Measurements from ENCODE around the gene FEM1C. TPM values are rescaled to one million over a fixed set of nuclear protein-coding genes. Genes with fewer than 3 reads are reported as not detected.
A peak's percentile ranks its signal among the peaks of the same experiment; 100 is the strongest.

The FEM1C gene
- total and polyA plus RNA-seq, 9 of the 15 experiments (the other 6 are each of a cell fraction or from before 2014, with no cell fraction given), result 1.4 to 9.3 (median 4.3) TPM

DNA sequence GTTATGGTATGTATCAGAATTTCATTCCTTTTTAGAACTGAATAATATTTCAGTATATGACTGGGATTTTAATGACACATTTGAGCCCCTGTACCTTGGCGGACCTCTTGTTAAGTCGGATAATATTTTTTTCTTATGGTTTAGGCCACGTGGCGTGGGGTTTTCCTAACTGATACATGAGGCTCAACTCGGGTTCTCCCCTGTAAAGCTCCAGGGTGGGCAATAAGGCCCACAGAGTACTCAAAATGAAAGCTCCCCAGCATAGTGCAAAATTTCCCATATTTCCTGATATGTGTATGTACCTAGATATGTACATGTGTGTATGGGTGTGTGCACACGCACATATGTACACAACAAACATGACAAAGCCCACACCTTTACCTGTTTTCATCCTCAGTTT is 33.2 kb upstream of the FEM1C start:
- Histone ChIP-seq H3K4me2 (ENCODE audit: insufficient read depth, low read length) (no peak overlapping the region), H3K27me3 (ENCODE audit: control insufficient read depth in 2 of 2, insufficient read depth in 2 of 2, low read length in 2 of 2) (no peaks in the 10 kb centered on the region), H3K79me2 (ENCODE audit: control insufficient read depth, insufficient read depth, low read length) (no peaks in the 10 kb centered on the region), H3K36me3 (ENCODE audit: control insufficient read depth, insufficient read depth, low read length) (no peaks in the 10 kb centered on the region), H3K4me1 (replicated peaks in 1 of 2; ENCODE audit: control insufficient read depth in 2 of 2, insufficient read depth in 2 of 2, low read length in 2 of 2) (no peaks in the 10 kb centered on the region), H2AFZ (ENCODE audit: low read depth, low read length) (no peak overlapping the region), H3K9me3 (replicated peaks; ENCODE audit: control insufficient read depth, insufficient read depth, low read depth, low read length) (no peaks in the 10 kb centered on the region), H3K9ac (ENCODE audit: insufficient read depth in 1 of 2, low read depth in 2 of 2, low read length in 2 of 2) (no peak overlapping the region), H4K20me1 (replicated peaks; ENCODE audit: control insufficient read depth, insufficient read depth, low read length) (no peaks in the 10 kb centered on the region), H3K9me1 (ENCODE audit: control insufficient read depth, insufficient read depth, low read length) (no peaks in the 10 kb centered on the region), H3K4me3 (no peak overlapping the region), H3K27ac (ENCODE audit: extremely low read depth, low read depth, low read length) (no peak overlapping the region)
- BruUV-seq (replicated peaks), result no TSS peak
- ChIA-PET CTCF (ENCODE audit: low intra/inter-chr PET ratio) (interaction anchor here (0.6 kb wide), 1 partner anchor 345 kb away, joined by 7 read pairs; no protein-coding TSS in a partner anchor), POLR2A (no interaction called here)
- WGBS (ENCODE audit: insufficient coverage, low coverage, missing lambda C conversion rate), result 39% methylated on average over 6 of the region's 6 CpGs
- FAIRE-seq (no peak), DNase-seq (ENCODE audit: extremely low read depth in 1 of 4, low spot score in 3 of 4) (no peak), ATAC-seq (no peak)
- intact Hi-C loops (cut with micrococcal nuclease) (loop anchor here (10.0 kb wide), 1 partner anchor 193 kb away; no protein-coding TSS in a partner anchor), in situ Hi-C loops (cut with MboI) (loop anchor here (5.0 to 25.0 kb wide), 2 partner anchors 270 to 1890 kb away; no protein-coding TSS in a partner anchor)
- no peak for TF ChIP-seq ZNF224 (CRISPR knock-in tag; IDR thresholded peaks at IDR 0.05)
- TF ChIP-seq, protein P1, sequence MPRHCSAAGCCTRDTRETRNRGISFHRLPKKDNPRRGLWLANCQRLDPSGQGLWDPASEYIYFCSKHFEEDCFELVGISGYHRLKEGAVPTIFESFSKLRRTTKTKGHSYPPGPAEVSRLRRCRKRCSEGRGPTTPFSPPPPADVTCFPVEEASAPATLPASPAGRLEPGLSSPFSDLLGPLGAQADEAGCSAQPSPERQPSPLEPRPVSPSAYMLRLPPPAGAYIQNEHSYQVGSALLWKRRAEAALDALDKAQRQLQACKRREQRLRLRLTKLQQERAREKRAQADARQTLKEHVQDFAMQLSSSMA (CRISPR knock-in tag; IDR thresholded peaks at IDR 0.05), result no peak

DNA sequence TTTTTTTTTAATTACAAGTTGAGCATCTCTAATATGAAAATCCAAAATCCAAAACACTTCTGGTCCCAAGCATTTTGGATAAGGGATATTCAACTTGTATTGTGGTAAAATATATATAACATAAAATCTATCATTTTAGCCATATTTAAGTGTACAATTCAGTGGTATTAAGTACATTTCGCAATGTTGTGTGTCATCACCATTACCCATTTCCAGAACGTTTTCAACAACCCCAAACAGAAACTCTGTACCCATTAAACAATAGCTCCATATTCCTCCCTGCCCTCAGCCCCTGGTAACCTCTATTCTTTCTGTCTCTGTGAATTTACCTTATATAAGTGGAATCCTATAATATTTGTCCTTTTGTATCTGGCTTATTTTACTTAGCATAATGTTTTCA is 32.8 kb upstream of the FEM1C start:
- Histone ChIP-seq H3K4me3 (no peak overlapping the region), H3K9me3 (replicated peaks; ENCODE audit: control insufficient read depth, insufficient read depth, low read depth, low read length) (no peaks in the 10 kb centered on the region), H3K36me3 (ENCODE audit: control insufficient read depth, insufficient read depth, low read length) (no peaks in the 10 kb centered on the region), H3K4me2 (ENCODE audit: insufficient read depth, low read length) (no peak overlapping the region), H3K27ac (ENCODE audit: extremely low read depth, low read depth, low read length) (no peak overlapping the region), H3K79me2 (ENCODE audit: control insufficient read depth, insufficient read depth, low read length) (no peaks in the 10 kb centered on the region), H4K20me1 (replicated peaks; ENCODE audit: control insufficient read depth, insufficient read depth, low read length) (no peaks in the 10 kb centered on the region), H3K9me1 (ENCODE audit: control insufficient read depth, insufficient read depth, low read length) (no peaks in the 10 kb centered on the region), H3K27me3 (ENCODE audit: control insufficient read depth in 2 of 2, insufficient read depth in 2 of 2, low read length in 2 of 2) (no peaks in the 10 kb centered on the region), H2AFZ (ENCODE audit: low read depth, low read length) (no peak overlapping the region), H3K4me1 (replicated peaks in 1 of 2; ENCODE audit: control insufficient read depth in 2 of 2, insufficient read depth in 2 of 2, low read length in 2 of 2) (no peaks in the 10 kb centered on the region), H3K9ac (ENCODE audit: insufficient read depth in 1 of 2, low read depth in 2 of 2, low read length in 2 of 2) (no peak overlapping the region)
- ChIA-PET CTCF (ENCODE audit: low intra/inter-chr PET ratio) (interaction anchor here (0.6 to 1.7 kb wide), 2 partner anchors 268 to 344 kb away, joined by 6 to 7 read pairs; no protein-coding TSS in a partner anchor), POLR2A (no interaction called here)
- intact Hi-C loops (cut with micrococcal nuclease), result loop anchor here (10.0 kb wide), 1 partner anchor 193 kb away; no protein-coding TSS in a partner anchor
- FAIRE-seq, result no peak
- WGBS (ENCODE audit: insufficient coverage, low coverage, missing lambda C conversion rate), result 33% methylated on average over 2 of the region's 2 CpGs
- ATAC-seq, result no peak
- no peak for DNase-seq (ENCODE audit: extremely low read depth in 1 of 4, low spot score in 3 of 4)
- in situ Hi-C loops (cut with MboI), result loop anchor here (5.0 to 25.0 kb wide), 2 partner anchors 270 to 1890 kb away; no protein-coding TSS in a partner anchor
- BruUV-seq (replicated peaks), result no TSS peak
- no peak for TF ChIP-seq ELF4 (CRISPR knock-in tag; IDR thresholded peaks at IDR 0.05)
- TF ChIP-seq ESRRB (CRISPR knock-in tag; IDR thresholded peaks at IDR 0.05; ENCODE audit: borderline replicate concordance), result no peak
- TF ChIP-seq CEBPG (CRISPR knock-in tag; IDR thresholded peaks at IDR 0.05), result no peak
- peak in 1 of 2 experiments; percentile 23; a peak in 1 of 4 replicates for TF ChIP-seq CEBPG (tag; conservative IDR thresholded peaks at IDR 0.05 in 1 of 2, IDR thresholded peaks at IDR 0.05 in 1 of 2)
- TF ChIP-seq CEBPB (tag; IDR thresholded peaks at IDR 0.05), result peak; percentile 52
- TF ChIP-seq U2AF1 (optimal IDR thresholded peaks at IDR 0.05; ENCODE audit: low read depth, low read length), result no peak
- TF ChIP-seq STAT5B (CRISPR knock-in tag; IDR thresholded peaks at IDR 0.05), result no peak
- no peak for TF ChIP-seq ZNF785 (CRISPR knock-in tag; IDR thresholded peaks at IDR 0.05)
- TF ChIP-seq ELF2 (CRISPR knock-in tag; IDR thresholded peaks at IDR 0.05), result no peak
- no peak for TF ChIP-seq RBM39 (optimal IDR thresholded peaks at IDR 0.05; ENCODE audit: low read depth, low read length)
- TF ChIP-seq, protein P2, sequence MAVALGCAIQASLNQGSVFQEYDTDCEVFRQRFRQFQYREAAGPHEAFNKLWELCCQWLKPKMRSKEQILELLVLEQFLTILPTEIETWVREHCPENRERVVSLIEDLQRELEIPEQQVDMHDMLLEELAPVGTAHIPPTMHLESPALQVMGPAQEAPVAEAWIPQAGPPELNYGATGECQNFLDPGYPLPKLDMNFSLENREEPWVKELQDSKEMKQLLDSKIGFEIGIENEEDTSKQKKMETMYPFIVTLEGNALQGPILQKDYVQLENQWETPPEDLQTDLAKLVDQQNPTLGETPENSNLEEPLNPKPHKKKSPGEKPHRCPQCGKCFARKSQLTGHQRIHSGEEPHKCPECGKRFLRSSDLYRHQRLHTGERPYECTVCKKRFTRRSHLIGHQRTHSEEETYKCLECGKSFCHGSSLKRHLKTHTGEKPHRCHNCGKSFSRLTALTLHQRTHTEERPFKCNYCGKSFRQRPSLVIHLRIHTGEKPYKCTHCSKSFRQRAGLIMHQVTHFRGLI (CRISPR knock-in tag; IDR thresholded peaks at IDR 0.05), result no peak
- TF ChIP-seq RFX7 (CRISPR knock-in tag; IDR thresholded peaks at IDR 0.05), result no peak
- TF ChIP-seq HNRNPK (IDR thresholded peaks at IDR 0.05; ENCODE audit: low read depth, low read length, poor library complexity, severe bottlenecking), result no peak
- no peak for TF ChIP-seq ZNF830 (CRISPR knock-in tag; IDR thresholded peaks at IDR 0.05)
